Activated CD4-positive, alpha-beta T cell treated with anti-CD3 and anti-CD28 coated beads for 36 hours (primary cell): ENCODE results near the gene TBC1D17. TPM values are rescaled to one million over a fixed set of nuclear protein-coding genes. Genes with fewer than 3 reads are reported as not detected.

Source experiments
- ATAC-seq: fragments of 200-7000 bp; cut with Tn5 transposase; one replicate; pipeline ENCODE4 v1.10.0; 2021; ENCODE audit warnings: mild to moderate bottlenecking, moderate library complexity
- CTCF ChIA-PET: fragments of 350-600 bp; sonication (Branson Sonifier 250); formaldehyde crosslinking; loops from one replicate; lab custom pipeline; 2021; ENCODE audit warnings: antibody characterized with exemption; lab: Charles Lee
- POLR2A ChIA-PET: fragments of 350-600 bp; sonication (Branson Sonifier 250); formaldehyde crosslinking; loops from one replicate; lab custom pipeline; 2021; ENCODE audit warnings: antibody characterized with exemption, inconsistent platforms; lab: Charles Lee
- DNase-seq: peaks from one replicate; pipeline ENCODE4 v3.0.0-alpha.2; 2020
- H3K27ac Mint-ChIP-seq: one replicate; pipeline ENCODE4 v1.8.0; 2021; ENCODE audit warnings: mixed read lengths
- H3K27me3 Mint-ChIP-seq: one replicate; pipeline ENCODE4 v1.8.0; 2021; ENCODE audit warnings: mixed read lengths
- H3K36me3 Mint-ChIP-seq: one replicate; pipeline ENCODE4 v1.8.0; 2021; ENCODE audit warnings: low read depth, mixed read lengths
- H3K4me1 Mint-ChIP-seq: one replicate; pipeline ENCODE4 v1.8.0; 2021; ENCODE audit warnings: mixed read lengths
- H3K4me3 Mint-ChIP-seq: one replicate; pipeline ENCODE4 v1.8.0; 2021; ENCODE audit warnings: mild to moderate bottlenecking, moderate library complexity, mixed read lengths
- H3K9me3 Mint-ChIP-seq: one replicate; pipeline ENCODE4 v1.8.0; 2021; ENCODE audit warnings: low read depth, mixed read lengths
- intact Hi-C, 2 experiments: fragments of 100-400 bp; cut with DNase I in 1 of 2; cut with micrococcal nuclease in 1 of 2; formaldehyde crosslinking; loops; one replicate each; pipeline versions ENCODE4 v1.14.2 to v1.15.1; 2022 to 2024; cut with DNase I, micrococcal nuclease
- total RNA-seq, 2 experiments: library from RNA; stranded (reverse); gene quantifications; one replicate each; pipeline ENCODE4 v1.2.3, GENCODE V29; 2021

Gene TBC1D17
- total RNA-seq, 2 experiments from 2014 or later, result 29.1 to 29.6 TPM

DNA sequence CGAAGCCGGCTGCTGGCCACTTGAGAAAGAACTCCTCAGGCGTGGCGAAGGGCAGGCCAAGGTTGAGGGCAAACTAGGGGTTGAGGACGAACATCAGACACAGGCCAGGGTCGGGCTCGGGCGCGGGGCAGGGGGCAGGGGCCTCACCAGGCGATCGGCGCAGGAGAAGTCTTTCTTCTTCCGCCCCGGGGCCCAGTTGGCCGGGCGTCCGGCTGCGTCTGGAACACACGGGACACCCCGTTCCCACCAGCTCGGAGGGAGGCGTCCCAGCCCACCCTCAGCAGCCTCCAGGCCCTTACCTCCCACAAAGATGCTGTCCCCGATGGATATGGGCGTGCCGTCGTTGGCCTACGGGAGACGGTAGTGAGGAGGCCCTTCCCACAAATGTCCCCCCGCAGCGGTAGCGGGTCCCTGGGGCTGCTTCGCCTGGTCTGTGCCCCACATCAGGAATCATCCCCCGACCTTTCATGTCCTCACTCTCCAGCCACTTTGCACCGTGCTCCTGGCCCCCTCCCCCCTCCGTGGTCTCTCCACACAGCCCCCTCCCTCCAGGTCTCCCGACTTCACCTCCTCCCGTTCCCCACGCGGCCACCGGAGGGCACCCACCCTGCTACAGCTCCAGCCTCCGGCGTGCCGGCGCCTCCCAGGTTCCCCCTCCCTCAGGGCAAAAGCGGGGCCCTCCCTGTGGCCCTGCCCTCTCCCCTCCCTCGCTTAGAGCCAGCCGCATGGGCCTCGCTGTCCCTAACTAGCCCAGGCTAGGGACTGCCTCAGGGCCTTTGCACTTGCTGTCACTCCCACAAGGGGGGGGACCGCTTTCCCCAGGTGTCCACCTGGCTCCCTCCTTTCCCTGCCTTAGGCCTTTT, 14.9 kb upstream of the TBC1D17 start:
- peak; percentile 58 for DNase-seq
- ChIA-PET CTCF (interaction anchor here (0.5 kb wide), 1 partner anchor 288 kb away, joined by 3 read pairs; no protein-coding TSS in a partner anchor), POLR2A (interaction anchor here (1.0 kb wide), 1 partner anchor 68 kb away, joined by 3 read pairs; no protein-coding TSS in a partner anchor)
- Mint-ChIP-seq H3K36me3 (peaks cover 54% of the 10 kb centered on the region), H3K4me1 (peaks cover 24% of the 10 kb centered on the region), H3K9me3 (no peaks in the 10 kb centered on the region), H3K27me3 (no peaks in the 10 kb centered on the region), H3K4me3 (no peak overlapping the region), H3K27ac (no peak overlapping the region)
- intact Hi-C loops, result no loop called here
- no peak for ATAC-seq

- no peaks in the 10 kb centered on the region for H3K27me3 Mint-ChIP-seq
- no peaks in the 10 kb centered on the region for H3K9me3 Mint-ChIP-seq
- CTCF ChIA-PET, result interaction anchor here (0.6 to 2.6 kb wide), 3 partner anchors 10 to 92 kb away, joined by 3 to 7 read pairs (median 4); partner anchors contain the start of gene PTOV1
- H3K36me3 Mint-ChIP-seq, result peaks cover 50% of the 10 kb centered on the region
- POLR2A ChIA-PET, result interaction anchor here (1.0 kb wide), 1 partner anchor 67 kb away, joined by 3 read pairs; no protein-coding TSS in a partner anchor
- no peak overlapping the region for H3K4me3 Mint-ChIP-seq
- H3K4me1 Mint-ChIP-seq, result peaks cover 24% of the 10 kb centered on the region
- DNase-seq (no peak), ATAC-seq (no peak)
- no peak overlapping the region for H3K27ac Mint-ChIP-seq
- intact Hi-C loops, result no loop called here
Measured at GRCh38 chr19:49863254-49863934, 14.1 kb upstream of the TBC1D17 start.

DNA sequence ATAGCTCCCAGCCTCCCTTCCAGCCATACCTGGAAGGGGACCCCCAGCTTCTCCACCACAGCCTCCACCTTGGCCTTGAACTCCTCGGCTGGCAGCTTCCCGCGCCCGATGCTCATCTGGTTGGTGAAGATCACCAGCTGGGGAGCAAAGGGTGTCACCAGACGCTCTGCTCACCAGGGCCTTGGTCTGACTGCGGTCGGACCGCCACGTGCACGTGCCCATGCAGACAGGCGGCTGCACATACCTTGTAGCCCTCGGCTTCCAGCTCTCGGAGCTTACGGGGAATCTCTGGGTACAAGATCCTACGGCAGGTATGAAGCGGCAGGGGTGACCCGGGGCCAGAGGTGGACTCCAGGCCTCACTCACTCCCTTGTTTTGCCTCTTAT, 13.6 kb upstream of the TBC1D17 start:
- DNase-seq (no peak), ATAC-seq (no peak)
- H3K36me3 Mint-ChIP-seq, result peaks cover 48% of the 10 kb centered on the region
- intact Hi-C loops, result no loop called here
- H3K27ac Mint-ChIP-seq, result no peak overlapping the region
- no peaks in the 10 kb centered on the region for H3K9me3 Mint-ChIP-seq
- H3K4me1 Mint-ChIP-seq, result peaks cover 24% of the 10 kb centered on the region
- CTCF ChIA-PET, result interaction anchor here (0.7 to 2.6 kb wide), 2 partner anchors 10 to 13 kb away, joined by 4 to 7 read pairs; partner anchors contain the start of gene PTOV1
- H3K4me3 Mint-ChIP-seq, result no peak overlapping the region
- POLR2A ChIA-PET, result interaction anchor here (1.0 kb wide), 1 partner anchor 67 kb away, joined by 3 read pairs; no protein-coding TSS in a partner anchor
- H3K27me3 Mint-ChIP-seq, result no peaks in the 10 kb centered on the region

DNA sequence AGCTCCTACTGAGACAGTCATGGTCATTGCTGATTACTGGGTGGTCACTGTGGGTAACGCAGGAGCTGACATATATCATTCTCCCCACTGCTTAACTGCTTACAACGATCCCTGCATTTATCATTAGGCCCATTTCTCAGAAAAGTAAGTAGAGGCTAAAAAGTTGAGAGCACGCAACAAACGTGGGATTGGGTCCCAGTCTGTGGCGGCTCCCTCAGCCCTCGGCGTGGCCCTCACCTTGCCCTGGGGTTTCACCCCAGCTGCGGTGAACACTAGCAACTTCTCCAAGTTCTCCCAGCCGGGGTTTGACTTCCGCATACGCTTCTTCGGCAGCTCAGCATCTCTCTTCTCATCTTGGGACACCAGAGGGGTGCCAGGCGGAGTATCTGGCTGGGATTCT, 12.6 kb upstream of the TBC1D17 start:
- intact Hi-C loops, result loop anchor here in 1 of 2 experiments (5.0 kb wide), 2 partner anchors 188 to 273 kb away; partner anchors contain the start of genes PRMT1 and PRR12
- Mint-ChIP-seq H3K36me3 (peaks cover 44% of the 10 kb centered on the region), H3K27ac (peak overlapping the region; percentile 31), H3K4me1 (peaks cover 24% of the 10 kb centered on the region), H3K4me3 (no peak overlapping the region), H3K9me3 (no peaks in the 10 kb centered on the region), H3K27me3 (no peaks in the 10 kb centered on the region)
- POLR2A ChIA-PET, result interaction anchor here (0.6 to 0.7 kb wide), 4 partner anchors 17 to 775 kb away, joined by 3 to 5 read pairs (median 4); no protein-coding TSS in a partner anchor
- no peak for ATAC-seq
- CTCF ChIA-PET, result interaction anchor here (0.5 to 2.6 kb wide), 6 partner anchors 14 to 327 kb away, joined by 3 to 7 read pairs (median 3); partner anchors contain the start of gene PTOV1
- DNase-seq, result no peak

- Mint-ChIP-seq H3K9me3 (no peaks in the 10 kb centered on the region), H3K27ac (peak within 1 kb of the TSS; percentile 98), H3K36me3 (peaks cover 30% of the 10 kb centered on the region), H3K27me3 (no peaks in the 10 kb centered on the region), H3K4me3 (no peak within 1 kb of the TSS), H3K4me1 (peaks cover 35% of the 10 kb centered on the region)
- intact Hi-C loops, result loop anchor here (1.0 to 5.0 kb wide), 12 partner anchors 10 to 370 kb away; partner anchors contain the start of genes AKT1S1 (in 1 of the 2), MED25 (in 1 of the 2), PRMT1 (in 1 of the 2) and PRR12 (in 1 of the 2)
- ATAC-seq (peak; percentile 43), DNase-seq (peak; percentile 94)
- CTCF ChIA-PET, result interaction anchor here (0.8 to 1.0 kb wide), 2 partner anchors 17 to 100 kb away, joined by 3 read pairs; partner anchors contain the start of genes AP2A1 and PTOV1
- POLR2A ChIA-PET, result interaction anchor here (0.6 to 2.5 kb wide), 5 partner anchors 10 to 874 kb away, joined by 3 to 12 read pairs (median 3); partner anchors contain the start of genes AKT1S1, NUP62, RUVBL2 and TBC1D17
Measured at GRCh38 chr19:49866933-49867782, 10.3 kb upstream of the TBC1D17 start, which contains the start of gene PNKP. PNKP (minus strand) TSS chr19:49867576; CDS start chr19:49867204, 372 bp downstream.

- H3K27ac Mint-ChIP-seq, result no peak overlapping the region
- intact Hi-C loops, result loop anchor here (1.0 to 5.0 kb wide), 10 partner anchors 8 to 1240 kb away; partner anchors contain the start of genes FUZ (in 2 of the 2), PRMT1 (in 2 of the 2), AKT1S1 (in 1 of the 2) and ALDH16A1 (in 1 of the 2)
- H3K4me3 Mint-ChIP-seq, result no peak overlapping the region
- no peaks in the 10 kb centered on the region for H3K9me3 Mint-ChIP-seq
- ChIA-PET POLR2A (interaction anchor here (0.6 to 2.5 kb wide), 10 partner anchors 8 to 373 kb away, joined by 3 to 13 read pairs (median 4); partner anchors contain the start of genes AKT1S1, AP2A1, ATF5 and NUP62), CTCF (interaction anchor here (0.6 to 1.0 kb wide), 6 partner anchors 21 to 390 kb away, joined by 3 to 6 read pairs (median 4); partner anchors contain the start of gene PRMT1)
- peak; percentile 9 for ATAC-seq
- H3K4me1 Mint-ChIP-seq, result peaks cover 36% of the 10 kb centered on the region
- no peaks in the 10 kb centered on the region for H3K27me3 Mint-ChIP-seq
- peaks cover 23% of the 10 kb centered on the region for H3K36me3 Mint-ChIP-seq
- no peak for DNase-seq
Measured at GRCh38 chr19:49869009-49869483, 8.5 kb upstream of the TBC1D17 start.

DNA sequence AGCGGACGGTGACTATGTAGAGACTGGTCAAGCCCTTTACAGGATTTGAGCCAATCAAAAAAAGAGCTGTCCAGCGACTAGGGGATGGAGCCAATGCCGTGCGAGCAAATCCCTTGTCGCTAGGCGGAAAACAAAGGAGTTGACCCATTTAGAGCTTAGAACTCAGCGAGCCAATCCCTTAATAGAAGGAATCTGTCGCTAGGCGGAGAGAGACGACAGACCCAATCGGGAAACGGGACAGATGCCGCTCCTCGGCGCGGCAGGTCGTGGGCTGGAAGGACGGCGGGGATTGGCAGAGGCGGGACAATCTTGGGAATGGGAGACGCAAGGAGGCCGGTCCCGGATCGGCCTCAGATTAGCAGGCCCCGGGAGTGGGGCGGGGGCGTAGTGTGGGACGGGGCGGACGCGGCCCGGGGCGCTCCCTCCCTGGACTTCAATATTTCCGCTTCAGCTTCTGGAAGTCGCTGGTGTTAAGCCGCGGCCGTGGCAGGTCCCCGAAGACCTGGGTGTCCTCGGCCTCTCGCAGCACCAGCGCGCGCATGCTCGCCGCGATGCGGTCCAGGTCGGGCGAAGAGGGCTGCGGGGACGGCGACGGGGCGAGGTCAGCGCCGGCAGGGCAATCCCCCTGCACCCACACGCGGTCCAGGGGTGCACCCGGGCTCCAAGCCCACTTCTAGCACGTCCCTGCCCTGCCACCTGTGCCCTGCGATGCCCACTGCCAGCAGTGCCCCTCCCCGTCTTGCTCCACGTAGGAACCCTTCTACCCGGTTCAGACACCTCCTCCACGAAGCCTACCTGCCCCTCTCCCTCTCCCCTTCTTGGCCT, 7.8 kb upstream of the TBC1D17 start:
- intact Hi-C loops, result loop anchor here (1.0 to 5.0 kb wide), 10 partner anchors 8 to 1239 kb away; partner anchors contain the start of genes FUZ (in 2 of the 2), PRMT1 (in 2 of the 2), AKT1S1 (in 1 of the 2) and ALDH16A1 (in 1 of the 2)
- ChIA-PET CTCF (interaction anchor here (0.6 to 1.0 kb wide), 6 partner anchors 21 to 391 kb away, joined by 3 to 6 read pairs (median 4); partner anchors contain the start of gene PRMT1), POLR2A (interaction anchor here (0.6 to 1.7 kb wide), 9 partner anchors 16 to 374 kb away, joined by 3 to 13 read pairs (median 4); partner anchors contain the start of genes AP2A1, ATF5, NUP62 and PTOV1)
- ATAC-seq (peak; percentile 87), DNase-seq (peak; percentile 94)
- Mint-ChIP-seq H3K4me1 (peaks cover 39% of the 10 kb centered on the region), H3K4me3 (no peak overlapping the region), H3K27ac (no peak overlapping the region), H3K27me3 (no peaks in the 10 kb centered on the region), H3K36me3 (peaks cover 16% of the 10 kb centered on the region), H3K9me3 (no peaks in the 10 kb centered on the region)

DNA sequence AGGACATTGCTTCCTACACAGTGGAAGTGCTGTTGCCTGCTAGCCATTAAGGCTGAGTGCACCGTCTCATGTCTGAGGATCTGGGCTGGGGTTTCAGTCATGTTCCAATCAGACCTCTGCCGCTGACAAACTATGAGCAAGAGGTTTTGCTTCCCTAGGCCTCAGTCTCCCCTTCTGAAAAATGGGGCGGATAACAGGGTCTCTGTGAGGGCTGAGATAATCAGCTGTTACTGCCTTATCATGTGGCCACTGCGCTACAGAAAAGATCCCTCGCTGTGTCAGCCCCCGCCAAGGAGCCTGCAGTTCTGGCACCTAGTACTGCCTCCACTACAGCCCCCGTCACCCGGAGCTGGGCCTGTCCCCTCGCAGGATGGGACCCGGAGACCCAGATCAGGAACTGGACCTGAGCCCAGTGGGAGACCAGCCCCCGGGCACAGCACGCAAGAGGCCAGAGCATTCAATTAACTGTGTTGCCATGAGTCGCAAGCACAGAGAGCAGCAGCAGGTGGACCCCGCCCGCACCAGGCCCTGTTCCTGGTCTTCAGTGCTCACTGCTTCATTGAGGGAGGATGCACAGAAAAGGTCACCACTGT, 7.1 kb upstream of the TBC1D17 start:
- H3K27ac Mint-ChIP-seq, result no peak overlapping the region
- CTCF ChIA-PET, result no interaction called here
- peaks cover 37% of the 10 kb centered on the region for H3K4me1 Mint-ChIP-seq
- DNase-seq (no peak), ATAC-seq (no peak)
- POLR2A ChIA-PET, result interaction anchor here (1.5 kb wide), 1 partner anchor 104 kb away, joined by 7 read pairs; the partner anchor contains the start of gene AP2A1
- no peaks in the 10 kb centered on the region for H3K9me3 Mint-ChIP-seq
- intact Hi-C loops, result no loop called here
- H3K4me3 Mint-ChIP-seq, result no peak overlapping the region
- peaks cover 10% of the 10 kb centered on the region for H3K36me3 Mint-ChIP-seq
- no peaks in the 10 kb centered on the region for H3K27me3 Mint-ChIP-seq
